ENCODE data around the gene SPTLC1. TPM values are rescaled to one million over a fixed set of nuclear protein-coding genes. Genes with fewer than 3 reads are reported as not detected.

SPTLC1 gene
- total and polyA plus RNA-seq, 10 of the 15 experiments (the other 5 are each of a cell fraction or from before 2014, with no cell fraction given) = 38.0 to 68.7 (median 52.8) TPM

DNA sequence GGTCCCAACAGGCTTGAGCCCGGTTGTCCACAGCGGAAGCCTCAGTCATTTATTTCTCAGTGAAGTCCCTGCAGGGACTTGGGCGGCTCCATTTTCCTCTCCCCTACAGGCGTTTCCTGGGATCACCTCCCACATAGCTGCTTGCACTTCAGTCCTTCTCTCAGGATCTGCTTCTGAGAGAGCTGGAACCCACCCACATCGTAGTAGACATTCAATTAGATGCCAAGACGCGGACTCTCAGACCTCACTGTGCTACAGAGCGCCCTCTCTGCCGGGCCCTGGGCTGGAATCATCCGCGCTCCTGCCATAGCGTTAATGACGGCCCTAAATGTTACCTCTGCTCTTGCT lies 111.2 kb downstream of the SPTLC1 start (continued):
- TF ChIP-seq, protein P1, sequence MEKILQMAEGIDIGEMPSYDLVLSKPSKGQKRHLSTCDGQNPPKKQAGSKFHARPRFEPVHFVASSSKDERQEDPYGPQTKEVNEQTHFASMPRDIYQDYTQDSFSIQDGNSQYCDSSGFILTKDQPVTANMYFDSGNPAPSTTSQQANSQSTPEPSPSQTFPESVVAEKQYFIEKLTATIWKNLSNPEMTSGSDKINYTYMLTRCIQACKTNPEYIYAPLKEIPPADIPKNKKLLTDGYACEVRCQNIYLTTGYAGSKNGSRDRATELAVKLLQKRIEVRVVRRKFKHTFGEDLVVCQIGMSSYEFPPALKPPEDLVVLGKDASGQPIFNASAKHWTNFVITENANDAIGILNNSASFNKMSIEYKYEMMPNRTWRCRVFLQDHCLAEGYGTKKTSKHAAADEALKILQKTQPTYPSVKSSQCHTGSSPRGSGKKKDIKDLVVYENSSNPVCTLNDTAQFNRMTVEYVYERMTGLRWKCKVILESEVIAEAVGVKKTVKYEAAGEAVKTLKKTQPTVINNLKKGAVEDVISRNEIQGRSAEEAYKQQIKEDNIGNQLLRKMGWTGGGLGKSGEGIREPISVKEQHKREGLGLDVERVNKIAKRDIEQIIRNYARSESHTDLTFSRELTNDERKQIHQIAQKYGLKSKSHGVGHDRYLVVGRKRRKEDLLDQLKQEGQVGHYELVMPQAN (conservative IDR thresholded peaks at IDR 0.05) = no peak
- TF ChIP-seq SRF (IDR thresholded peaks at IDR 0.05; ENCODE audit: low read depth in 2 of 2, low read length in 2 of 2) = no peak
- TF ChIP-seq SMAD1 (IDR thresholded peaks at IDR 0.05; ENCODE audit: low read depth, partially characterized antibody) = no peak
- TF ChIP-seq, protein P2, sequence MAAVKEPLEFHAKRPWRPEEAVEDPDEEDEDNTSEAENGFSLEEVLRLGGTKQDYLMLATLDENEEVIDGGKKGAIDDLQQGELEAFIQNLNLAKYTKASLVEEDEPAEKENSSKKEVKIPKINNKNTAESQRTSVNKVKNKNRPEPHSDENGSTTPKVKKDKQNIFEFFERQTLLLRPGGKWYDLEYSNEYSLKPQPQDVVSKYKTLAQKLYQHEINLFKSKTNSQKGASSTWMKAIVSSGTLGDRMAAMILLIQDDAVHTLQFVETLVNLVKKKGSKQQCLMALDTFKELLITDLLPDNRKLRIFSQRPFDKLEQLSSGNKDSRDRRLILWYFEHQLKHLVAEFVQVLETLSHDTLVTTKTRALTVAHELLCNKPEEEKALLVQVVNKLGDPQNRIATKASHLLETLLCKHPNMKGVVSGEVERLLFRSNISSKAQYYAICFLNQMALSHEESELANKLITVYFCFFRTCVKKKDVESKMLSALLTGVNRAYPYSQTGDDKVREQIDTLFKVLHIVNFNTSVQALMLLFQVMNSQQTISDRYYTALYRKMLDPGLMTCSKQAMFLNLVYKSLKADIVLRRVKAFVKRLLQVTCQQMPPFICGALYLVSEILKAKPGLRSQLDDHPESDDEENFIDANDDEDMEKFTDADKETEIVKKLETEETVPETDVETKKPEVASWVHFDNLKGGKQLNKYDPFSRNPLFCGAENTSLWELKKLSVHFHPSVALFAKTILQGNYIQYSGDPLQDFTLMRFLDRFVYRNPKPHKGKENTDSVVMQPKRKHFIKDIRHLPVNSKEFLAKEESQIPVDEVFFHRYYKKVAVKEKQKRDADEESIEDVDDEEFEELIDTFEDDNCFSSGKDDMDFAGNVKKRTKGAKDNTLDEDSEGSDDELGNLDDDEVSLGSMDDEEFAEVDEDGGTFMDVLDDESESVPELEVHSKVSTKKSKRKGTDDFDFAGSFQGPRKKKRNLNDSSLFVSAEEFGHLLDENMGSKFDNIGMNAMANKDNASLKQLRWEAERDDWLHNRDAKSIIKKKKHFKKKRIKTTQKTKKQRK (IDR thresholded peaks at IDR 0.05; ENCODE audit: low read depth, low read length) = no peak
- TF ChIP-seq, protein P3, sequence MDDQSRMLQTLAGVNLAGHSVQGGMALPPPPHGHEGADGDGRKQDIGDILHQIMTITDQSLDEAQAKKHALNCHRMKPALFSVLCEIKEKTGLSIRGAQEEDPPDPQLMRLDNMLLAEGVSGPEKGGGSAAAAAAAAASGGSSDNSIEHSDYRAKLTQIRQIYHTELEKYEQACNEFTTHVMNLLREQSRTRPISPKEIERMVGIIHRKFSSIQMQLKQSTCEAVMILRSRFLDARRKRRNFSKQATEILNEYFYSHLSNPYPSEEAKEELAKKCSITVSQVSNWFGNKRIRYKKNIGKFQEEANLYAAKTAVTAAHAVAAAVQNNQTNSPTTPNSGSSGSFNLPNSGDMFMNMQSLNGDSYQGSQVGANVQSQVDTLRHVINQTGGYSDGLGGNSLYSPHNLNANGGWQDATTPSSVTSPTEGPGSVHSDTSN (IDR thresholded peaks at IDR 0.05; ENCODE audit: insufficient replicate concordance, low read depth, low read length) = no peak
- TF ChIP-seq CREB1 (IDR thresholded peaks at IDR 0.05; ENCODE audit: low read depth) = no peak
- no peak for TF ChIP-seq WRNIP1 (IDR thresholded peaks at IDR 0.05; ENCODE audit: borderline replicate concordance, low read depth, low read length)
- no peak for TF ChIP-seq MTA3 (IDR thresholded peaks at IDR 0.05; ENCODE audit: borderline replicate concordance, low read length)
- TF ChIP-seq, protein P4, sequence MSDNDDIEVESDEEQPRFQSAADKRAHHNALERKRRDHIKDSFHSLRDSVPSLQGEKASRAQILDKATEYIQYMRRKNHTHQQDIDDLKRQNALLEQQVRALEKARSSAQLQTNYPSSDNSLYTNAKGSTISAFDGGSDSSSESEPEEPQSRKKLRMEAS (IDR thresholded peaks at IDR 0.05; ENCODE audit: low read depth, low read length) = no peak
- no peak for TF ChIP-seq IRF4 (IDR thresholded peaks at IDR 0.05; ENCODE audit: low read depth, low read length)
- TF ChIP-seq NFXL1 (IDR thresholded peaks at IDR 0.05; ENCODE audit: borderline replicate concordance) = no peak
- TF ChIP-seq, protein P5, sequence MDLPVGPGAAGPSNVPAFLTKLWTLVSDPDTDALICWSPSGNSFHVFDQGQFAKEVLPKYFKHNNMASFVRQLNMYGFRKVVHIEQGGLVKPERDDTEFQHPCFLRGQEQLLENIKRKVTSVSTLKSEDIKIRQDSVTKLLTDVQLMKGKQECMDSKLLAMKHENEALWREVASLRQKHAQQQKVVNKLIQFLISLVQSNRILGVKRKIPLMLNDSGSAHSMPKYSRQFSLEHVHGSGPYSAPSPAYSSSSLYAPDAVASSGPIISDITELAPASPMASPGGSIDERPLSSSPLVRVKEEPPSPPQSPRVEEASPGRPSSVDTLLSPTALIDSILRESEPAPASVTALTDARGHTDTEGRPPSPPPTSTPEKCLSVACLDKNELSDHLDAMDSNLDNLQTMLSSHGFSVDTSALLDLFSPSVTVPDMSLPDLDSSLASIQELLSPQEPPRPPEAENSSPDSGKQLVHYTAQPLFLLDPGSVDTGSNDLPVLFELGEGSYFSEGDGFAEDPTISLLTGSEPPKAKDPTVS (IDR thresholded peaks at IDR 0.05; ENCODE audit: low read depth, low read length) = no peak

Data from GM12878 (cell line).